Measurements from ENCODE around the gene PCNT.

GRCh38 chr21:46439906-46440305 is 116.0 kb downstream of the PCNT start:
- TF ChIP-seq CTCF (IDR thresholded peaks at IDR 0.05; ENCODE audit: poor library complexity, severe bottlenecking) (no peak), POLR2AphosphoS5 (IDR thresholded peaks at IDR 0.05) (no peak), EP300 (conservative IDR thresholded peaks at IDR 0.05; ENCODE audit: poor library complexity, severe bottlenecking) (no peak)
